GM18951 (cell line): ENCODE results near the gene AKT1.

Experiments used
- POLR2A ChIP-seq: IDR thresholded peaks from 4 replicates; pipeline ENCODE4 v1.6.1; 2011; ENCODE audit warnings: mild to moderate bottlenecking; ENCODE audit not compliant: insufficient read length, insufficient read depth; ENCODE audit errors: extremely low read depth
- in situ Hi-C: fragments of 300-500 bp; cut with MboI; formaldehyde crosslinking; loops from one replicate; pipeline ENCODE4 v1.12.0; 2022; ENCODE audit warnings: low sequenced_read_pairs, mixed read lengths, inconsistent platforms; ENCODE audit not compliant: unreplicated experiment

Gene AKT1

GRCh38 chr14:104772707-104773504, 22.6 kb downstream of the AKT1 start:
- no peak for TF ChIP-seq POLR2A
- in situ Hi-C loops = no loop called here

- in situ Hi-C loops = no loop called here
- TF ChIP-seq POLR2A = no peak
These were observed 23.4 kb downstream of the AKT1 start for GRCh38 chr14:104771918-104772706.

DNA sequence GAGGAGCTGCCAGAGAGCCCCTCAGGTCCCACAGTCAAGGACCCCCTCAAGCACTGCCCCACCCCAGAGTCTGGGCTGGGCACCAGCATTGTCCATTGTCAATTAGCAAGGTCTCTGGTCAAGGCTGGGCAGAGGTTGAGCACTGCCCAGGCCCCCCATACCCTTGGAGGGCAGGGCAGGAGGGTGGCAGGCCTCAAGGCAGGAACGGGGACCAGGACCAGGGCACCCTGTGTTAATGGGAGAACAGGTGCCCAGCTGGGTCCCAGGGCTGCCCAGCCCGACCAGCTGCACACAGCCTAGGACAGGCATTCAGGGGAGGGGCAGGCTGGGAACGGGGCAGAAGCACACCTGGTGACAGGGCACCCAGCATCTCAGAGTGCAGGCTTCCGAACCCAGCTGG, 24.2 kb downstream of the AKT1 start:
- TF ChIP-seq POLR2A = no peak
- in situ Hi-C loops = no loop called here

GRCh38 chr14:104770851-104771272, 24.7 kb downstream of the AKT1 start:
- in situ Hi-C loops = no loop called here
- no peak for TF ChIP-seq POLR2A

DNA sequence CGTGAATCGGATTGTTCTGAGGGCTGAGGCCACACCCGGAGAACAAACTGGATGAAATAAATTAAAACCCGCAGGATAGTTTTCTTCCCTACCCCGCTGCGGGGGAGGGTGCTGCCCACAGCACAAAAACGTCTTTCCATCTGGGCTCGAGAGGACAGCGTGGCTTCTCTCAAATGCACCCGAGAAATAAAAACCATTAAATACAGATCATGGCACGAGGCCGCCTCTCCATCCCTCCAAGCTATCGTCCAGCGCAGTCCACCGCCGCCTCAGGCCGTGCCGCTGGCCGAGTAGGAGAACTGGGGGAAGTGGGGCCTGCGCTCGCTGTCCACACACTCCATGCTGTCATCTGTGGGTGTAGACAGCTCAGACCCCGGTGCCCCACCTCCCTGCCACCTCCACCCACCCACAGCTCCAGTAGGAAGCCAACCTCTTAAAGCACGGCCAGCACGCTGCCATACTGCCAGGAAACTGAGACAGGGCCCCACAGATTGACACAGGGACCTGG, 25.4 kb downstream of the AKT1 start:
- in situ Hi-C loops = no loop called here
- no peak for TF ChIP-seq POLR2A

- in situ Hi-C loops = no loop called here
- no peak for TF ChIP-seq POLR2A
These were observed 26.1 kb downstream of the AKT1 start for GRCh38 chr14:104769324-104770071.

GRCh38 chr14:104768437-104769323, 26.9 kb downstream of the AKT1 start:
- in situ Hi-C loops = no loop called here
- no peak for TF ChIP-seq POLR2A

GRCh38 chr14:104767634-104767918, 28.0 kb downstream of the AKT1 start:
- in situ Hi-C loops = no loop called here
- TF ChIP-seq POLR2A = no peak

GRCh38 chr14:104766863-104767633, 28.5 kb downstream of the AKT1 start:
- TF ChIP-seq POLR2A = no peak
- in situ Hi-C loops = no loop called here

DNA sequence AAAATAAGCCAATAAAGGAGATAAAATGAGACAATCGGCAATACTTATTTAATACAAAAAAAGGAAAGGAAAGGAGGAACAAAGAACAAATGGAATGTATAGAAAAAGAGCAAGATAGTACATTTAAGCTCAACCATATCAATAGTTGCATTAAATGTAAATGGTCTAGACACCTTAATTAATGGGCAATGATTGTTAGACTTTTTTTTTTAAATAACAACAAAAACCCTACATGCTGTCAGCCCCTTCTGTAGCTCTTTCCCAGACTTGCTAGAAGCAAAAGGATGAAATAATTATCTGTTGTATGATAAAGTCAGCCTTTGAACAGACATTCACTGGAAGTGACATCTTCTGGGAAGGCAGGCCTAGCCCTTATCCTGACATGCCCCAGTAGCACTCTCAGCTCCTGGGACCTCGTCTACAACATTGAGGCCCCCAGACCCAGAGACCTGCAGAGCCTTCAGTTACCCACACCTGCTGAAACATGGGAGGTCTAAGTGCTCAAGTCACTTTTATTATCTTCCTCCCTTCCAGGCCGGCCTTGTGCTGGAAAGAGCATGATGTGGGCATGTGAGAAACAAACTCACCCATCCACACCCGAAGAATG, 29.2 kb downstream of the AKT1 start:
- in situ Hi-C loops = no loop called here
- no peak for TF ChIP-seq POLR2A

DNA sequence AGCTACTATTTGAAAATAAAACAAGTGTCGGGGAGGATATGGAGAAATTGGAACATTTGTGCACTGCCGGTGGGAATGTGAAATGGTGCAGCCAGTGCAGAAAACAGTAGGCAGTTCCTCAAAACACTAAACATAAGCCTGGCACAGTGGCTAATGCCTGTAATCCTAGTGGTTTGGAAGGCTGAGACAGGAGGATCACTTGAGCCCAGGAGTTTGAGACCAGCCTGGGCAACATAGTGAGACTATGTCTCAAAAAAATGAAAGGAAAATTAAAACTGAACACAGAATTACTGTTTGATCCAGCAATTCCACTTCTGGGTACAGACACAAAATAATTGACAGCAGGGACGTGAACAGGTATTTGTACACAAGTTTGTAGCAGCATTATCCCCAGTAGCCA, 30.0 kb downstream of the AKT1 start:
- in situ Hi-C loops = no loop called here
- no peak for TF ChIP-seq POLR2A
